Adrenal gland (tissue), 5 donors: ENCODE measurements around the gene TIGD1.

Experiments
- POLR2A ChIP-seq, 2 donors: fragments of 450-650 bp; IDR thresholded peaks; one replicate each; pipeline ENCODE4 v1.6.1; 2017; ENCODE audit warnings: antibody characterized with exemption in 2 of 2, mild to moderate bottlenecking in 2 of 2, moderate library complexity in 1 of 2
- TF ChIP-seq, protein P1 (sequence below), 6 experiments: fragments of 450-650 bp in 4 of 6; fragments of 200-600 bp in 2 of 6; sonication (generic) in 1 of 6; IDR thresholded peaks; 1 replicate in 5 of 6; 2 replicates in 1 of 6; pipeline versions ENCODE4 v1.5.1 to v1.8.0; 2016 to 2021; ENCODE audit warnings: antibody characterized with exemption in 6 of 6, mild to moderate bottlenecking in 2 of 6, moderate library complexity in 1 of 6
- donor health status: DM: no; HTN: no; CAD: no.

DNA sequence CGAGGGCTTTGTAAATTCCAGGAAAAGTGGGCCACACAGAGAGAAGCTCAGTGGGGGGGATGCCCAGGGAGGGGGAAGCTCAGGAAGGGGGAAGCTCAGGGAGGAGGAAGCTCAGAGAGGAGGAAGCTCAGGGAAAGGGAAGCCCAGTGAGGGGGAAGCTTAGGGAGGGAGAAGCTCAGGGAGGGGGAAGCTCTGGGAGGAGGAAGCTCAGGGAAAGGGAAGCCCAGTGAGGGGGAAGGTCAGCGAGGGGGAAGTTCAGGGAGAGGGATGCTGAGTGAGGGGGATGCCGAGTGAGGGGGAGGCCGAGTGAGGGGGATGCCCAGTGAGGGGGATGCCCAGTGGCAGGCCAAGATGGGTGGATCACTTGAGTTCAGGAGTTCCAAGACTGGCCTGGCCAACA is 11.7 kb downstream of the TIGD1 start:
- TF ChIP-seq, protein P1, sequence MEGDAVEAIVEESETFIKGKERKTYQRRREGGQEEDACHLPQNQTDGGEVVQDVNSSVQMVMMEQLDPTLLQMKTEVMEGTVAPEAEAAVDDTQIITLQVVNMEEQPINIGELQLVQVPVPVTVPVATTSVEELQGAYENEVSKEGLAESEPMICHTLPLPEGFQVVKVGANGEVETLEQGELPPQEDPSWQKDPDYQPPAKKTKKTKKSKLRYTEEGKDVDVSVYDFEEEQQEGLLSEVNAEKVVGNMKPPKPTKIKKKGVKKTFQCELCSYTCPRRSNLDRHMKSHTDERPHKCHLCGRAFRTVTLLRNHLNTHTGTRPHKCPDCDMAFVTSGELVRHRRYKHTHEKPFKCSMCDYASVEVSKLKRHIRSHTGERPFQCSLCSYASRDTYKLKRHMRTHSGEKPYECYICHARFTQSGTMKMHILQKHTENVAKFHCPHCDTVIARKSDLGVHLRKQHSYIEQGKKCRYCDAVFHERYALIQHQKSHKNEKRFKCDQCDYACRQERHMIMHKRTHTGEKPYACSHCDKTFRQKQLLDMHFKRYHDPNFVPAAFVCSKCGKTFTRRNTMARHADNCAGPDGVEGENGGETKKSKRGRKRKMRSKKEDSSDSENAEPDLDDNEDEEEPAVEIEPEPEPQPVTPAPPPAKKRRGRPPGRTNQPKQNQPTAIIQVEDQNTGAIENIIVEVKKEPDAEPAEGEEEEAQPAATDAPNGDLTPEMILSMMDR (IDR thresholded peaks at IDR 0.05) = no peak
- no peak for TF ChIP-seq POLR2A (IDR thresholded peaks at IDR 0.05)
